Measurements from ENCODE around the gene PADI4. TPM values are rescaled to one million over a fixed set of nuclear protein-coding genes. Genes with fewer than 3 reads are reported as not detected.

The PADI4 gene
- total RNA-seq, 1 donor = not detected

- no peaks in the 10 kb centered on the region for H3K9me3 ChIP-seq (ENCODE audit: low read depth, low read length)
- H3K4me3 ChIP-seq (ENCODE audit: insufficient read depth, low read length) = no peak overlapping the region
- H3K27me3 ChIP-seq (ENCODE audit: insufficient read depth, low read length) = peaks cover 34% of the 10 kb centered on the region
- no peak overlapping the region for H2AFZ ChIP-seq (ENCODE audit: low read length)
- no peaks in the 10 kb centered on the region for H4K20me1 ChIP-seq (ENCODE audit: insufficient read depth, low read length)
- H3K4me1 ChIP-seq (ENCODE audit: insufficient read depth, low read length) = no peaks in the 10 kb centered on the region
- H3K36me3 ChIP-seq (ENCODE audit: insufficient read depth, low read length) = no peaks in the 10 kb centered on the region
- no peak for TF ChIP-seq CTCF (IDR thresholded peaks at IDR 0.05; ENCODE audit: extremely low read depth, low read depth, low read length)
- no peaks in the 10 kb centered on the region for H3K79me2 ChIP-seq (ENCODE audit: insufficient read depth, low read length)
- H3K4me2 ChIP-seq (ENCODE audit: insufficient read depth, low read length) = no peak overlapping the region
- H3K27ac ChIP-seq (ENCODE audit: low read depth, low read length) = no peak overlapping the region
- DNase-seq (ENCODE audit: insufficient read length, low spot score, missing footprints) = peak; percentile 46
Measured at GRCh38 chr1:17278996-17279830, 28.8 kb upstream of the PADI4 start.

GRCh38 chr1:17280436-17280835 lies 27.6 kb upstream of the PADI4 start:
- peak; percentile 36 for DNase-seq (ENCODE audit: insufficient read length, low spot score, missing footprints)
- no peaks in the 10 kb centered on the region for H3K4me1 ChIP-seq (ENCODE audit: insufficient read depth, low read length)
- no peaks in the 10 kb centered on the region for H3K9me3 ChIP-seq (ENCODE audit: low read depth, low read length)
- no peak overlapping the region for H3K4me2 ChIP-seq (ENCODE audit: insufficient read depth, low read length)
- H2AFZ ChIP-seq (ENCODE audit: low read length) = no peak overlapping the region
- no peak for TF ChIP-seq CTCF (IDR thresholded peaks at IDR 0.05; ENCODE audit: extremely low read depth, low read depth, low read length)
- no peaks in the 10 kb centered on the region for H4K20me1 ChIP-seq (ENCODE audit: insufficient read depth, low read length)
- no peaks in the 10 kb centered on the region for H3K36me3 ChIP-seq (ENCODE audit: insufficient read depth, low read length)
- H3K79me2 ChIP-seq (ENCODE audit: insufficient read depth, low read length) = no peaks in the 10 kb centered on the region
- peaks cover 43% of the 10 kb centered on the region for H3K27me3 ChIP-seq (ENCODE audit: insufficient read depth, low read length)
- H3K27ac ChIP-seq (ENCODE audit: low read depth, low read length) = no peak overlapping the region
- no peak overlapping the region for H3K4me3 ChIP-seq (ENCODE audit: insufficient read depth, low read length)

- H3K27ac ChIP-seq (ENCODE audit: low read depth, low read length) = no peak overlapping the region
- H3K36me3 ChIP-seq (ENCODE audit: insufficient read depth, low read length) = no peaks in the 10 kb centered on the region
- peak; percentile 22 for DNase-seq (ENCODE audit: insufficient read length, low spot score, missing footprints)
- no peaks in the 10 kb centered on the region for H3K79me2 ChIP-seq (ENCODE audit: insufficient read depth, low read length)
- peaks cover 43% of the 10 kb centered on the region for H3K27me3 ChIP-seq (ENCODE audit: insufficient read depth, low read length)
- no peak overlapping the region for H3K4me2 ChIP-seq (ENCODE audit: insufficient read depth, low read length)
- H2AFZ ChIP-seq (ENCODE audit: low read length) = no peak overlapping the region
- no peak overlapping the region for H3K4me3 ChIP-seq (ENCODE audit: insufficient read depth, low read length)
- no peaks in the 10 kb centered on the region for H3K4me1 ChIP-seq (ENCODE audit: insufficient read depth, low read length)
- no peak for TF ChIP-seq CTCF (IDR thresholded peaks at IDR 0.05; ENCODE audit: extremely low read depth, low read depth, low read length)
- no peaks in the 10 kb centered on the region for H3K9me3 ChIP-seq (ENCODE audit: low read depth, low read length)
- H4K20me1 ChIP-seq (ENCODE audit: insufficient read depth, low read length) = no peaks in the 10 kb centered on the region
Measured at GRCh38 chr1:17280894-17281293, 27.1 kb upstream of the PADI4 start.

GRCh38 chr1:17281775-17282181 lies 26.2 kb upstream of the PADI4 start:
- Histone ChIP-seq H3K9me3 (ENCODE audit: low read depth, low read length) (no peaks in the 10 kb centered on the region), H3K79me2 (ENCODE audit: insufficient read depth, low read length) (no peaks in the 10 kb centered on the region), H3K27me3 (ENCODE audit: insufficient read depth, low read length) (peaks cover 43% of the 10 kb centered on the region), H3K36me3 (ENCODE audit: insufficient read depth, low read length) (no peaks in the 10 kb centered on the region), H3K4me3 (ENCODE audit: insufficient read depth, low read length) (no peak overlapping the region), H3K4me1 (ENCODE audit: insufficient read depth, low read length) (peaks cover 1% of the 10 kb centered on the region), H3K4me2 (ENCODE audit: insufficient read depth, low read length) (no peak overlapping the region), H2AFZ (ENCODE audit: low read length) (no peak overlapping the region), H3K27ac (ENCODE audit: low read depth, low read length) (no peak overlapping the region), H4K20me1 (ENCODE audit: insufficient read depth, low read length) (no peaks in the 10 kb centered on the region)
- peak; percentile 87 for DNase-seq (ENCODE audit: insufficient read length, low spot score, missing footprints)
- TF ChIP-seq CTCF (IDR thresholded peaks at IDR 0.05; ENCODE audit: extremely low read depth, low read depth, low read length) = no peak

Data from osteoblast (primary cell).